Mesenchymal stem cell (in vitro differentiated cells and primary cell): ENCODE data around the gene CLIP2.

Source experiments
- DNase-seq: peaks from one replicate; pipeline ENCODE4 v3.0.0-alpha.2; 2013
- H2AFZ ChIP-seq: one replicate; pipeline ENCODE4 v1.6.1; 2013; ENCODE audit warnings: low read depth, mild to moderate bottlenecking, control low read depth, inconsistent platforms, low read length, moderate library complexity
- H2AK5ac ChIP-seq: 2 replicates; pipeline ENCODE4 v1.6.1; 2013; ENCODE audit warnings: low read length, moderate library complexity, mild to moderate bottlenecking, inconsistent platforms; ENCODE audit not compliant: severe bottlenecking
- H2BK120ac ChIP-seq: one replicate; pipeline ENCODE4 v1.6.1; 2013; ENCODE audit warnings: low read depth, mild to moderate bottlenecking, inconsistent platforms, low read length, moderate library complexity
- H2BK12ac ChIP-seq, 2 experiments: one replicate each; pipeline ENCODE4 v1.6.1; 2013; ENCODE audit warnings: inconsistent platforms in 2 of 2, low read length in 2 of 2, mild to moderate bottlenecking in 2 of 2, moderate library complexity in 2 of 2, control low read depth in 1 of 2
- H2BK15ac ChIP-seq: one replicate; pipeline ENCODE4 v1.6.1; 2013; ENCODE audit warnings: mild to moderate bottlenecking, low read depth, inconsistent platforms; ENCODE audit not compliant: poor library complexity, severe bottlenecking
- H2BK5ac ChIP-seq: 2 replicates; pipeline ENCODE4 v1.6.1; 2013; ENCODE audit warnings: low read depth, mild to moderate bottlenecking, low read length, control low read depth, inconsistent platforms; ENCODE audit not compliant: poor library complexity, severe bottlenecking
- H3K14ac ChIP-seq, 2 experiments: one replicate each; pipeline ENCODE4 v1.6.1; 2013; ENCODE audit warnings: inconsistent platforms in 2 of 2, low read length in 2 of 2, control low read depth in 1 of 2, mild to moderate bottlenecking in 1 of 2, moderate library complexity in 1 of 2
- H3K18ac ChIP-seq, 2 experiments: one replicate each; pipeline ENCODE4 v1.6.1; 2013; ENCODE audit warnings: inconsistent platforms in 2 of 2, low read length in 2 of 2, control low read depth in 1 of 2, low read depth in 1 of 2, mild to moderate bottlenecking in 1 of 2
- H3K23ac ChIP-seq, 2 experiments: one replicate each; pipeline ENCODE4 v1.6.1; 2013; ENCODE audit warnings: inconsistent platforms in 2 of 2, low read length in 2 of 2, mild to moderate bottlenecking in 2 of 2, moderate library complexity in 2 of 2, control low read depth in 1 of 2
- H3K27ac ChIP-seq: 2 replicates; pipeline ENCODE4 v1.5.1; 2013; ENCODE audit warnings: mild to moderate bottlenecking, moderate library complexity, low read length, control low read depth, inconsistent platforms; ENCODE audit not compliant: poor library complexity, severe bottlenecking
- H3K27me3 ChIP-seq, 2 experiments: 2 replicates each; pipeline versions ENCODE4 v1.6.1 to v1.7.0; 2013; ENCODE audit warnings: low read length in 2 of 2, mild to moderate bottlenecking in 2 of 2, moderate library complexity in 2 of 2, control low read depth in 1 of 2, inconsistent platforms in 1 of 2; ENCODE audit not compliant: control insufficient read depth in 1 of 2, insufficient read depth in 1 of 2
- H3K36me3 ChIP-seq, 2 experiments: 2 replicates each; pipeline versions ENCODE4 v1.6.1 to v1.7.0; 2013; ENCODE audit warnings: low read length in 2 of 2, control low read depth in 1 of 2, inconsistent platforms in 1 of 2, low read depth in 1 of 2, mild to moderate bottlenecking in 1 of 2; ENCODE audit not compliant: insufficient read depth in 2 of 2, control insufficient read depth in 1 of 2
- H3K4ac ChIP-seq, 2 experiments: one replicate each; pipeline ENCODE4 v1.6.1; 2013; ENCODE audit warnings: inconsistent platforms in 2 of 2, low read length in 2 of 2, mild to moderate bottlenecking in 2 of 2, moderate library complexity in 2 of 2, control low read depth in 1 of 2, low read depth in 1 of 2
- H3K4me1 ChIP-seq: 2 replicates; pipeline ENCODE4 v1.6.1; 2013; ENCODE audit warnings: low read depth, low read length, control low read depth; ENCODE audit not compliant: control insufficient read depth, insufficient read depth
- H3K4me2 ChIP-seq: 2 replicates; pipeline ENCODE4 v1.6.1; 2013; ENCODE audit warnings: low read length, mild to moderate bottlenecking, inconsistent platforms; ENCODE audit not compliant: poor library complexity, severe bottlenecking
- H3K4me3 ChIP-seq, 2 experiments: 2 replicates each; pipeline versions ENCODE4 v1.5.1 to v1.7.0; 2013; ENCODE audit warnings: low read length in 2 of 2, mild to moderate bottlenecking in 2 of 2, control low read depth in 1 of 2, low read depth in 1 of 2; ENCODE audit not compliant: insufficient read depth in 1 of 2
- H3K79me1 ChIP-seq: replicated peaks from 2 replicates; pipeline ENCODE4 v1.6.1; 2013; ENCODE audit warnings: mild to moderate bottlenecking, control low read depth, low read length, inconsistent platforms; ENCODE audit not compliant: poor library complexity, severe bottlenecking
- H3K9ac ChIP-seq: 2 replicates; pipeline ENCODE4 v1.7.0; 2013; ENCODE audit warnings: mild to moderate bottlenecking, low read length, moderate library complexity
- H3K9me3 ChIP-seq: 2 replicates; pipeline ENCODE4 v1.7.0; 2013; ENCODE audit warnings: mild to moderate bottlenecking, low read length; ENCODE audit not compliant: control insufficient read depth
- H4K8ac ChIP-seq: one replicate; pipeline ENCODE4 v1.6.1; 2013; ENCODE audit warnings: inconsistent platforms, mild to moderate bottlenecking, low read length, moderate library complexity
- H4K91ac ChIP-seq: one replicate; pipeline ENCODE4 v1.6.1; 2013; ENCODE audit warnings: mild to moderate bottlenecking, low read length, inconsistent platforms
- WGBS: methylation state at CpG from one replicate; pipeline ENCODE4 v1.1.7; 2013; ENCODE audit warnings: mixed read lengths; 5-methylcytosine and 5-hydroxymethylcytosine counted together

The CLIP2 gene

GRCh38 chr7:74324531-74325209 is 35.5 kb downstream of the CLIP2 start:
- Histone ChIP-seq H3K27ac (no peak overlapping the region), H4K91ac (no peak overlapping the region), H3K23ac (no peak overlapping the region), H3K14ac (no peak overlapping the region), H3K36me3 (peaks cover 24 to 41% of the 10 kb centered on the region in 2 experiments), H2BK120ac (no peak overlapping the region), H2AFZ (no peak overlapping the region), H3K4ac (no peak overlapping the region), H2AK5ac (no peak overlapping the region), H3K9ac (no peak overlapping the region), H2BK12ac (no peak overlapping the region), H3K4me2 (no peak overlapping the region), H3K27me3 (no peaks in the 10 kb centered on the region), H3K4me1 (peaks cover 3% of the 10 kb centered on the region), H4K8ac (no peak overlapping the region), H2BK15ac (no peak overlapping the region), H3K79me1 (peaks cover 24% of the 10 kb centered on the region), H3K9me3 (no peaks in the 10 kb centered on the region), H2BK5ac (no peak overlapping the region), H3K4me3 (no peak overlapping the region), H3K18ac (no peak overlapping the region)
- WGBS, result 93% methylated on average over 11 of the region's 12 CpGs
- DNase-seq, result no peak

GRCh38 chr7:74325210-74325565 is 36.0 kb downstream of the CLIP2 start:
- Histone ChIP-seq H4K8ac (no peak overlapping the region), H2BK12ac (no peak overlapping the region), H3K4me3 (no peak overlapping the region), H3K27me3 (no peaks in the 10 kb centered on the region), H2BK5ac (no peak overlapping the region), H3K9ac (no peak overlapping the region), H4K91ac (peak overlapping the region; percentile 28), H3K14ac (no peak overlapping the region), H3K4me2 (no peak overlapping the region), H2BK15ac (no peak overlapping the region), H2AK5ac (no peak overlapping the region), H3K18ac (no peak overlapping the region), H3K23ac (no peak overlapping the region), H3K36me3 (peaks cover 24 to 40% of the 10 kb centered on the region in 2 experiments), H3K79me1 (peaks cover 24% of the 10 kb centered on the region), H3K9me3 (no peaks in the 10 kb centered on the region), H3K27ac (no peak overlapping the region), H2BK120ac (no peak overlapping the region), H3K4ac (no peak overlapping the region), H2AFZ (no peak overlapping the region), H3K4me1 (peaks cover 3% of the 10 kb centered on the region)
- 83% methylated on average over 9 of the region's 9 CpGs for WGBS
- DNase-seq, result no peak

- no peak overlapping the region for H3K9ac ChIP-seq
- no peak overlapping the region for H4K8ac ChIP-seq
- no peak overlapping the region for H2AFZ ChIP-seq
- H3K79me1 ChIP-seq, result peaks cover 24% of the 10 kb centered on the region
- H3K36me3 ChIP-seq, result peaks cover 8 to 31% of the 10 kb centered on the region in 2 experiments
- no peak overlapping the region for H4K91ac ChIP-seq
- H2BK120ac ChIP-seq, result no peak overlapping the region
- H3K9me3 ChIP-seq, result no peaks in the 10 kb centered on the region
- DNase-seq, result no peak
- H2BK12ac ChIP-seq, result no peak overlapping the region
- 94% methylated on average over 7 of the region's 7 CpGs for WGBS
- no peak overlapping the region for H3K27ac ChIP-seq
- H3K14ac ChIP-seq, result no peak overlapping the region
- H3K23ac ChIP-seq, result no peak overlapping the region
- H2BK5ac ChIP-seq, result no peak overlapping the region
- no peak overlapping the region for H2BK15ac ChIP-seq
- no peak overlapping the region for H3K18ac ChIP-seq
- H3K4me2 ChIP-seq, result no peak overlapping the region
- H3K27me3 ChIP-seq, result no peaks in the 10 kb centered on the region
- H2AK5ac ChIP-seq, result no peak overlapping the region
- H3K4ac ChIP-seq, result no peak overlapping the region
- peaks cover 9% of the 10 kb centered on the region for H3K4me1 ChIP-seq
- H3K4me3 ChIP-seq, result no peak overlapping the region
These were observed 40.0 kb downstream of the CLIP2 start for GRCh38 chr7:74329225-74329624.

GRCh38 chr7:74332373-74333176 is 43.4 kb downstream of the CLIP2 start:
- peaks cover 13% of the 10 kb centered on the region for H3K4me1 ChIP-seq
- H2BK12ac ChIP-seq, result no peak overlapping the region
- peak overlapping the region in 1 of 2 experiments; percentile 74 for H3K14ac ChIP-seq
- no peak overlapping the region for H3K9ac ChIP-seq
- no peak overlapping the region for H3K4me3 ChIP-seq
- no peak overlapping the region for H4K91ac ChIP-seq
- no peak overlapping the region for H2BK120ac ChIP-seq
- DNase-seq, result no peak
- H3K4ac ChIP-seq, result no peak overlapping the region
- no peak overlapping the region for H2BK15ac ChIP-seq
- no peaks in the 10 kb centered on the region for H3K27me3 ChIP-seq
- peaks cover 16% of the 10 kb centered on the region for H3K79me1 ChIP-seq
- H3K27ac ChIP-seq, result no peak overlapping the region
- no peak overlapping the region for H2AFZ ChIP-seq
- 93% methylated on average over 17 of the region's 17 CpGs for WGBS
- no peak overlapping the region for H2BK5ac ChIP-seq
- H3K9me3 ChIP-seq, result no peaks in the 10 kb centered on the region
- H3K4me2 ChIP-seq, result no peak overlapping the region
- peak overlapping the region; percentile 34 to 57 for H3K18ac ChIP-seq
- no peak overlapping the region for H4K8ac ChIP-seq
- H3K23ac ChIP-seq, result no peak overlapping the region
- H2AK5ac ChIP-seq, result no peak overlapping the region
- peaks cover 7 to 15% of the 10 kb centered on the region in 2 experiments for H3K36me3 ChIP-seq
